ENCODE data around the gene PINLYP.

- no peak for TF ChIP-seq CTCF (IDR thresholded peaks at IDR 0.05)
- TF ChIP-seq ZFX (IDR thresholded peaks at IDR 0.05; ENCODE audit: borderline replicate concordance), result no peak
Observed at GRCh38 chr19:43527860-43528622, 47.6 kb upstream of the PINLYP start.
